GM21526 (cell line): ENCODE data around the gene PLIN4.
"Not testable (repeated sequence)": the region's sequence is repeated elsewhere in the genome, so short reads cannot be mapped to it uniquely, and the experiment has no call there.

ENCODE experiments used
- ATAC-seq: cut with Tn5 transposase; IDR thresholded peaks from one replicate; pipeline ENCODE4 v1.9.1; 2021; ENCODE audit warnings: moderate library complexity; ENCODE audit not compliant: unreplicated experiment, low FRiP score

Gene PLIN4

DNA sequence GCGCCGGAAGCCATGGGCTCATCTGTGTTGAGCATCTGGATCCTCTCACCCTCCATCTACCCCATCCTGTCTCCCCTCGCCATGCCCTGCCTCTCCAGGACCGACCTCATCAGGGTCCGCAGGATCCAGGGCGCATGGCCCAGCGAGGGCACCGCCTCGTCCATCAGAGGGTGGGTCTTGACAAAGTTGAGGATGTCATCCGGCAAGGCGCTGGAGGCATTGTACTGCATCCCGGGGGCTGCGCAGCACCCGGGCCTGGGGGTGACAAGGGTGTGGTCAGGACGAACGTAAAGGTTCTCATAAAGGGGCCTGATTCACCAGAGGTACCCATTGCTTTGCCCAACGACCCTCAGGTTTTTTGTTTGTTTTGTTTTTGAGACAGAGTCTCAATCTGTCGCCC lies 31.7 kb upstream of the PLIN4 start:
- ATAC-seq = no peak

DNA sequence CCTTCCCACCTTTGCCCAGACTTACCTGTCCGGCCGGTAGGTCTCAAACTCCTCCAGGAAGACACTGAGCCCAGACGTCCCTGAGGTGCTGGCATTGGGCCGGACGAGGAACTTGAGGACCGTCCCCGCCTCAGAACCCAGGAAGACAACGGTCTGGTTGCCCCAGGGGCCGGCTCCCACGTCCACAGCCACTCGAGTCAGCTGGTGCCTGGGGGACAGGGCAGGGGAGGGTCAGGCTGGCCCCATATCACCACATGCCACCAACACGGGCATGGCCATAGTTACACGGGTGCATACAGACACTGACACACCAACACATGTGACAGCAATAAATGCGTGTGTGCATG lies 29.9 kb upstream of the PLIN4 start:
- no peak for ATAC-seq

DNA sequence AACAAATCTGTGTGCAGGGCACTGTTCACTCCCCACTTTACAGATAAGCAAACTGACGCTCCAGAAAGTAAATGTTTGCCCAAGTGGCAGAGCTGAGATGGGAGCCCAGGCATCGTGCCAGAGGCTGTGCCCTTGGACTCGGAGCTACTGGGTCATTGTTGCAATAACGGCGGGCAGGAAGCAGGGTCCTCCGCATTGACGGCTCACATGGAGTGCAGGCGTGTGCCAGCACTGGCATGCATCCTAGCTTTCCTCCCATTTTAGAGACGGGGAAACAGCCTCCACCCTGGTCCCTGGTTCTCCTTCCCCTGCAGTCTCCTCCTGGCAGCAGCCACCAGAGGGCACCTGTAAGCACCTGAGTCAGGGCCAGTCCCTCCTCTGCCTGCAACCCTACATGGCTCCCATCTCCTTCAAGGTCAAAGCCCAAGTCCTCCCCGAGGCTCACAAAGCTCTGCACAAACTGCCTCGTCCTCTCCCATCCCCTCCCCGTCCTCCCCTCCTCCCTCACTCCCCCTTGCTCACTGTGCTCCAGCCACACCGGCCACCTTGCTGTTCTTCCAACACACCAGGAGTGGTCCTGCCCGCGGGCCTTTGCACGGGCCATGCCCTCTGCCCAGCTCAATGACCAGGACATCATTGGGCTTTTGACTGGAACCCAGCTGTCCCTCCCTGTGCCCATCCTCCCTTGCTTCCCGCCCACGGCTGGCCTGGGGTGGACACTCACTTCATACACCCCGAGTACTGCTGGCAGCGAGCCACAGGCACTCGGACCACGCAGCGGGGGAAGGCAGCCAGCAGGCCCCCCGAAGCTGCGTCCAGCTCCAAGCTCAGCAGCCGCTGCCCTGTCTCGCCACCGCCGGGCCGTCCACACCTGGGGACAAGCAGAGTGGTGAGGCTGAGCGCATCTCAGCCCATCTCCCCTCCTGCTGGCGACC lies 29.3 kb upstream of the PLIN4 start:
- ATAC-seq = no peak

DNA sequence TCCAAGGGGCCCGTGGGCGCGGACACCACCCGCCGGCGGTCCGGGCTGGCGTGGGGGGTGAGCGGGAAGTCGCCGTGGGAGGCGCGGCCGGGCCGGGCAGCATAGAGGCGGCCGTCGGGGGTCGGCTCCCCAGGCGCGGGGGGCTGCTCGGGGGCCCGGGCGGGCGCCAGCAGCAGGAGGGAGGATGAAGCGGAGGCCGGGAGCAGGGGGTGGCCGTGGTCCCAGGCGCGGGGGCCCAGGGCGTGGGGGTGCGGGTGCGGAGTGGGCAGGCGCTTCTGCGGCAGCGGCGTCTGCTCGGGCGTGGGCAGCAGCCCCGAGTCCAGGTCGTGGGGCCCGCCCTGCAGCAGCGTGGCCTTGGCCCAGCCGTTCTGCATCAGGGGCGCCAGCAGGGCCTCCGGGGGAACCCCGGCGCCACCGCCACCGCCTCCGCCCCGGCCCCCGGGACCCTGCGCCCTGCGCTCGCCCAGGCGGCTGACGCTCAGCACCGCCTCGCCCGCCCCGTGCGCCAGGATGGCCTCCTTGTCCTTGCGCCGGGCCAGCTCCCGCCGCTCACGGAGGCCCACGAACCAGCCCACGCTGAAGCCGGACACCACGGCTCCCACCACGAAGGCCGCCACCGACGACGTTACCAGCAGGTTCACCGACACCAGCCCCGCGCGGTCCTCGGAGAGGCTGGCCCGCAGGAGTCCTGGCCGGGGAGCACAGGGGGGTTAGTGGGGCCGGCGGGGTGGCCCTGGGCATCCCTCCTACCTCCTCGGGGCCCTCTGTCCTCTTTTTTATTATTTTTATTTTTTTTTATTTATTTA lies 25.8 kb upstream of the PLIN4 start:
- no peak for ATAC-seq

DNA sequence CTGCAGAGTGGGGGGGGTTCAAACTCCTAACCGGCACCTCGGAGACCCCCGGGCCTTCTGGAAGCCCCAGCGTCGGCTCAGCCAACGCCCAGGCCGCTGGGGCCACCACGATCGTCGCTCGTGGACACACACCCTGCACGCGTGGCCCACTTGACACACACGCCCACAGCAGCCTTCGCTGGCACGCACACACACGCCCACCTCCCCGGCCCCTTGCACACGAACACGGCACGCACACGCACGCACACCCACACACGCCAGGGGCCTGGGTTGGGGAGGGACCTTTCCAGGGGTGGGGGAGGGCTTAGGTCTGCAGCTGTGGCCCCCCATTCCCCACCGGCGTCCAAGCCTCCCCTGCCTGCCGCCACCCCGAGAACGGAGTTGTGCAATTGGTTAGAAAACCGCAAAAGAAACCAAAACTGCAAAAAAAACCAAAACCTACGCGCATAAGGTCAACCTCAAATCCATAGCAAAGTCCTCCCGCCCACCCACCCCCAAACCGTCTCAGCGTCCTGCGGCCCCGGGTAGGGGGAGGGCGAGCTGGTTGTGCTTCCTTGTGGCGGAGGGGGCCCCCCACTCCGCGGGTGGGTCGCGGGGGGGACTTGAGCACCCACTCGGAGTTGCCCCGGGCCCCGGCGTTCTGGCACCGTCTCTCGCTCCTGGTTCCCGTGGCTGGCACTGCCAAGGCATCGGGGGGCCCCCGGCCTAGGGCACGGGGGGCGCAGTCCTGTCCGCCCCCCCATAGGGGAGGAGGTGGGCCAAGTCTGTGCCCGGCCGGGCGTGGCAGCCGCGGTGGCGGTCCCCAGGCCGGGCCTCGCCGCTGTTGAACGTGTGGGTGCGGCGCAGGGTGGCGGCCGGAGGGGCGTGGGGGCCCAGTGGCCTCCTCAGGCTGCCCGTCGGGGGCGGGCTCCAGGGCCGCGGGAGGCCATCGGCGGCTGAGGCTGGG lies 24.9 kb upstream of the PLIN4 start:
- ATAC-seq = no peak

DNA sequence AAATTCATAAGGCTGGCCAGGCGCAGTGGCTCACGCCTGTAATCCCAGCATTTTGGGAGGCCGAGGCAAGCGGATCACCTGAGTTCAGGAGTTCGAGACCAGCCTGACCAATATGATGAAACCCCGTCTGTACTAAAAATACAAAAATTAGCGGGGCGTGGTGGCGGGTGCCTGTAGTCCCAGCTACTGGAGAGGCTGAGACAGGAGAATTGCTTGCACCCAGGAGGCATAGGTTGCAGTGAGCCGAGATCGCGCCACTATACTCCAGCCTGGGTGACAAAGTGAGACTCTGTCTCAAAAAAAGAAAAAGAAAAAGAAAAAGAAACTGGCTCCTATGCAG lies 23.5 kb upstream of the PLIN4 start:
- ATAC-seq = not testable (repeated sequence)

DNA sequence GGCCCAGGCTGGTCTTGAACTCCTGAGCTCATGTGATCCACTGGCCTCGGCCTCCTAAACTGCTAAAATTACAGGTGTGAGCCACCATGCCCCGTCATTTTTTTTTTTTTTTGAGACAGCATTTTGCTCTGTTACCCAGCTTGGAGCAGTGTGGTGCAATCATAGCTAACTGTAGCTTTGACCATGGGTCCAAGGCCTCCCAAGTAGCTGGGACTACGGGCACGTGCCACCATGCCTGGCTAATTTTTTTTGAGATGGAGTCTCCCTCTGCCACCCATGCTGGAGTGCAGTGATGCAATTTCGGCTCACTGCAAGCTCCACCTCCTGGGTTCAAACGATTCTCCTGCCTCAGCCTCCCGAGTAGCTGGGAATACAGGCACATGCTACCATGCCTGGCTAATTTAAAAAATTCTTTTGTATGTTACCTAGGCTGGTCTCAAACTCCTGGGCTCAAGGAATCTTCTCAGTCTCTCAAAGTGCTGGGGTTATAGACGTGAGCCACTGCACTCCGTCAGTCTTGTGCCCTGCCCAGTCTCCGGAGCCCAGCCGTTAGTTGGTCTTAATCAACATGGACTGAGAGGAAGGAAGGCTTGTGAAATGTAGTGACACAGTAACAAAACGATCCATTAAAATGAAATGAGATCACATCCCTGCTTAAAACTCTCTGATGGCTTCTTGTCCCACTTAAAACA lies 23.0 kb upstream of the PLIN4 start:
- no peak for ATAC-seq

DNA sequence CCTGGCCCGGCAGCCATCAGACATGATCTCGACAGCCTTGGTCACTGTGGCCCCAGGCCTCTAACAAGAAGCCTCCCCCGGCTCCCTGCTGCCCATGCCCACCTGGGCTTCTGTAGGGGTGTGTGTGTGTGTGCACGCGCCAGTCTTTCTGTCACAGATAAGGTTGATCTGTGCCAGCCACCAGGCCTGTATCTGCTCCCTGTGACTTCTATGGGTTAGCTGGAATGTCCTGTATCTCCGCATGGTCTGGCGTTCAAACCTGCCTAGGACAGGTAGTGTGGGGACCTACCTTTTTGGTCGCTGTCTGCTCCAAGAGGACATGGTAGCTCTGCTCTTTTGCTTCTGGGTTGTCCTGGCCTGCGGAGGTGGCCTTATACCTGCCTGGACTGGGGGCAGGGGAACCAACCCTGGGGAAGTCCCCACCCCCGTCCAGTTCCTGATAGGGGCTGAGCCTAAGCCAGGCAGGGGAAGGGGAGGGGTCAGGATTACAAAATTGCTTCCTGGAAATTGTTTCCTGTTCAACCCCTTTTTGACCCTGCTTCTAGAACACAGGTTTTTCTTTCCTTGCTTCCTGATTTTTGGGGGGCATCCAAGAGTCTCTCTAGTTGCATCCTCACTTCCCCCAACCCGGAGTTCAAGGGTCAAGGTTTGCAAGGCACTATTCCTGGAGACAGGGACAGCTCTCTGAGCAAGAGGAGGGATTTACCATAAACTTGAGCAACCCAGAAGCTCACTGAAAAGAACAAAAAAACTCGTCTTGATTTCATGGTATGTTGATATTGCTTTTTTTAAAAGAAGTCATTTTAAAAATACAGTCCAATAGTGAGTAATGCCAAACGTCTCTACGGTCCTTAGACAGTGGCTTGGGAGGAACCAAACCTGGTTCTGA lies 21.7 kb upstream of the PLIN4 start, which contains the start of gene LRG1:
Gene LRG1, minus strand, starts transcription at position 344 of the 889 bp plus-strand sequence. Its CDS starts 23 bp downstream, at position 321.
- ATAC-seq = no peak

DNA sequence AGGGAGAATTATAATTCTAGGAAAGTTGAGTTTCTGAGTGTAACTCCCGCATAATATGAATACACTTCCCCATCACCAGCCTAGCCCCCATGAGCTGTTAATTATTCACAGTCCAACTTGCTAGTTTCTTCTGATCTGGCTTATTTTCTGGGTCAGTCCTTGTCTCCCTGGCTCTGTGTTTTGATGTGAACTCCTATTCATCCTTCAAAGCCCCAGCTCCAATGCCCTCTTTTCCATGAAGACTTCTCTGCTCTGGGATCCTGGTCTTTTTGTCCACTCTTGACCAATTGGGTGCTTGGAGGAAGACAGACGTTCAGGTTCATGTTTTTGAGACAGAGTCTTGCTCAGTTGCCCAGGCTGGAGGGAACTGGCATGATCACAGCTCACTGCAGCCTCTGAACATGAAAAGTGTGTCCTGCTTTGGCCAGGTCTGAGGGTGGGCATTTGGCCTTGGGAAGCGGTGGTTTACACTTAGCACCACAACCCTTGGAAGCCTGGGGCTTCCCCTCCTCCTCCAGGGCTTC lies 20.9 kb upstream of the PLIN4 start:
- no peak for ATAC-seq

DNA sequence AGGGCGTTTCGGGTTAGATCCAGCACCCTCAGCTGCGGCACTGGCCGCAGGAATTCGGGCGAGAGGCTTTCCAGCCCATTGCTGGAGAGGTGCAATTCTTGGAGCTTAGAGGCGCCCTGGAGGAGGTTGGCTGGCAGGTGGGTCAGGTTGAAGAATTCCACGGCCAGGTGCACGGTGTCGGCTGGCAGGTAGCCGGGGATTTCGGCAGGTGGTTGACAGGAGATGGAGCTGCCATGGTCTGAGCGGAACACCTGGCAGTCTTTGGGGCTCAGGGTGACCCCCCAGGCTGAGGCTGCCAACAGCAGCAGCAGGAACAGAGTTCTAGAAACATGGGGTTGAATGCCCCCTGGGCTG lies 20.3 kb upstream of the PLIN4 start:
- ATAC-seq = no peak

DNA sequence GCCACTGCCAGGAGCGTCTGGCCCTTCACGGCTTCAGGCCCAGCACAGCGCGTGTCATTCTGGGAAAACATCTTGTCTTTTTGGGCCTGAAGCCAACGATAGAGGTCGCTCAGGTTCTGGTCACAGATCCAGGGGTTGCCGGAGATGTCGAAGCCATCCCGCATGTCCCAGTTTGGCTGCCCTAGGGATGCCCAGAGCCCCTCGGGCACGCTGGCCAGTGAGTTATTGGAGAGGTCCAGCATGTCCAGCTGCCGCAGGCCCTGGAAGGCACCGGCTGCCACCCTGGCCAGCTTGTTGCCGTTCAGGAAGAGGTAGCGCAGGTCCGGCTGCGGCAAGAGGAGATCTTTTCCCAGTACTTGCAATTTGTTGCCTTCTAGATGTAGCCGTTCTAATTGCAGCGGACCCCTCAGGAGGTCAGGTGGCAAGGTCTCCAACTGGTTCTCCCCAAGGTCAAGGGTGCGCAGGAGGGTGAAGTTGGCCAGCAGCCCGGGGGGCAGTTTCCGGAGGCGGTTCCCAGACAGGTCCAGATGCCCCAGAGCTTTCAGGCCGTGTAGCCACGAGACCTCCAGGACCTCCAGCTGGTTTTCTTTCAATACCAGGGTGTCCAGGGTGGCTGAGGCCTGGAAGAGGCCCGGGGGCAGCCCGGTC lies 19.8 kb upstream of the PLIN4 start:
- no peak for ATAC-seq

DNA sequence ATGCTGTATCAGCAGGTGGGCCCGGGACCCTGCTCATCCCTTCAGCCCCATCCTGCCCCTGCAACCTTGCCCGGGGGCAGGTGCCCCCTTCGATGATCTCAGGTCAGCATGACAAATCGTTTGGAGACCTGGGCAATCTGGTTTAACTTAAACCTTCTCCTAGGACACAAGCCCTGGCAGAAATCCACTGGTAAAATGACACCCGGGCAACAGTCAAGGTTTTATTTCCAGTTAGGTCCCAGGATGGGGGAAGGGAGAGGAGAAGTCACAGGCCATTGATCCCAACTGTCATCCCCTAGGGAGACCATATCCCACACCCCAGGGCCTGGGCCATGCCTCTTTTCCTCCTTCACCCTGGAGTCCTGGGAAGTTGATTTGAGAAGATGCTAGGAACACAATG lies 18.5 kb upstream of the PLIN4 start:
- ATAC-seq = no peak

DNA sequence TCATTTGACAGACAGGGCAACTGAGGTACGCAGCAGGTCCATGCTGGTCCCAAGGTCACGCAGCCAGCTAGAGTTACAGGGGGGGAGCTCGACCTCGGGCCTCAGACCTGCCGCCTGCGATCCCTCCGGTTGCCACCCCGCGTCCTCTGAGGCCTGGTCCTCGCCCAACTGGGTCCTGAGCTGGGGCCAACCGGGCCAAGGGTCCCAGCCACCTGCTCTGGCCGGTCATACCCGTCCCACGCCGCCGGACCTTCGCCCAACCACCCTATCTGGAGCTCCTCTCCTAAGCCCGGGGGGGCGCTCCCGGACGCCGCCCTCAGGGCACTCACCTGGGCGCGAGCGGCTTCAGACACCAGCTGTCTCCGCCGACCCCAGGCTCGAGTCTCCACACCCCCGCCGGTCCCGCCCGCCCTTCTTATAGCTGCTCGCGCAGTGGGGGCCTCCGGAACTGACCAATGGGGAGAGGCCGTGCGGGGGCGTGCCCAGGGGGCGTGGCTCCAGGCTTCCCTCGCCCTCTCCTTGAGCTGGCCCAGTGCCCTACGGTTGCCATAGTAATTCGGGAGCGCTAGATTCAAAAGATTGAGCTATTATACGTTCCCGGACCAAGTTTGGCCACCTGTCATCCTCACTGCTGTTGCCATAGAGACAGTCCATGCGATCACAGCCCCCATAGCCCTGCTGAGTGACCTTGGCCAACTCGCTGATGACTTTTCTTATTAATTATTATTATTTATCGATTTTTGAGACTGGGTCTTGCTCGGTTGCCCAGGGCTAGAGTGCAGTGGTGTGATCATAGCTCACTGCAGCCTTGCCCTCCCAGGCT lies 16.8 kb upstream of the PLIN4 start, which contains the start of gene PLIN5:
Gene PLIN5, minus strand, starts transcription at position 389 of the 823 bp plus-strand sequence. CDS start 1,150 bp downstream, outside the sequence.
- ATAC-seq = no peak

DNA sequence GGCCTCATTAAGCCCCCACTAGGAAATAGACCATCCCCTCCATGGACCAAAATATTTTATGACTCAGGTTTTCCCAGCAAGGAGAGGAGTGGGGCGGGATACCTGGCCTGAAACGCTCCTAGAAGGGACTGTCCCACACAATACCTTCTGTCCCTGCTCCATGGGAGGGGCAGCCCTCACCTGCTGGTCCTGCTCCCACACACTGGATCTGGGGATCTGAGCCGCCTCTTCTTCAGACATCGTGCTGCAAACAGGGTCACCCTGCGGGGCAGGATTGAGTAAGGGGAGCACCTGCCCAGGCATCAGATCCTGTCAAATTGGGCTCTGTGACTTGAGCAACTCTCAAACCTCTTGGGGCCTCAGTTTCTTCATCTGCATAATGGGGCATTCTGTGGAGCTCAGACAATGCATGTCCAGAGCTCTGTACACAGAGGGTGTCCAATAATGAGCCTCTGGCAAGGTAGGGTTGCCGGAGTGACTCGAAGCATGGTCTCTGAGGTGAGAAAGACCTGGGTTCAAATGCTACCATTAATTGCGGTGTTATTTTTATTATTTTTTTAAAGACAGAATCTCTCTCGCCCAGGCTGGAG lies 15.6 kb upstream of the PLIN4 start:
- no peak for ATAC-seq

DNA sequence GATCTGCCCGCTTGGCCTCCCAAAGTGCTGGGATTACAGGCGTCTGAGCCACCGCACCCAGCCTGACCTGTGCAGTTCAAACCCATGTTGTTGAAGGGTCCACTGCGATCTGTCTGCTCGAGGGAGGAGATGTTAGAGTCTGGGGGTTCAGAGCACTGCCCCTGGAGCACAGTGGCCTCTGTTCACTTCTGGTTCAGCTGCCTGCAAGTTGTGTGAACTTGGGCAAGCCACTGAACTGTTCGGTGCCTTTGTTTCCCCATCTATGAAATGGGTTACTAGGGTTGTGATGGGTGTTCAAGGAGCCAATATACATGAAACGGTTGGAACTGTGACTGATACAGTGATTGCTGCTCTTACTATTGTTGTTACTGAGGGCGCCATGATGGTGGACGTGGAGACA lies 15.0 kb upstream of the PLIN4 start:
- no peak for ATAC-seq

DNA sequence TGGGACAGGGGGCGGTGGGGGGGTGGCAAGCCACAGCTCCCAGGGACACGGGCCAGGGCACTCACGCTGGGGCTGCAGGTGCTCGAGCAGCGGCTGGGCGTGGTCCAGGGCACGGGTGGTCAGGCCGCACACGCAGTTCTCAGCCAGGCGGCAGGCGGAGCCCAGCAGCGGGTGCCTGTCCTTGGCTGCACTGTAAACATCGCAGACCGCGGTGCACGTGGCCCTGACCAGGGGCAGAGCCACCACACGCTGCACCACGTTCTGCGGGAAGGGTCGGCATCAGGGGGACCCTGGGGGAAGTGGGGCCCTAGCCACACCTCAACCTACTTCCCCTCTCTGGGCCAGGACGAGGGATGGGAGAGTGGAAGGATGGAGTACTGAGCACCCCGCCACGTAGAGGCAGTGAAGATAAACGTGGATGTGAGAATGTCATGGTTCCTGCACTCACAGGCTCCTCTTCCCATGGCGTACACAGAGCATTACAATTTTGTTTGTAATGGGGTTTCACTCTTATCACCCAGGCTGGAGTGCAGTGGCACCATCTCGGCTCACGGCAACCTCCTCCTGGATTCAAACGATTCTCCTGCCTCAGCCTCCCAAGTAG lies 13.4 kb upstream of the PLIN4 start:
- ATAC-seq = no peak
